GM12878 (cell line): ENCODE results near the gene SPRN. TPM values are rescaled to one million over a fixed set of nuclear protein-coding genes. Genes with fewer than 3 reads are reported as not detected.

ENCODE experiments used
- ATAC-seq: fragments of 200-7000 bp; cut with Tn5 transposase; 3 replicates; pipeline ENCODE4 v1.9.1; 2020; ENCODE audit warnings: mild to moderate bottlenecking, moderate library complexity
- BruUV-seq: library from RNA; stranded (reverse); fragments of 400-500 nt; replicated peaks from 2 replicates; lab custom pipeline; 2021; lab: Mats Ljungman, UMichigan
- CTCF ChIA-PET: fragments of 300-600 bp; sonication (Branson Sonifier 250); formaldehyde crosslinking; extraction: SDS; loops from one replicate; lab custom pipeline; 2021; ENCODE audit warnings: inconsistent platforms; lab: Yijun Ruan, JAX
- POLR2A ChIA-PET: fragments of 350-600 bp; formaldehyde crosslinking; extraction: SDS; loops from one replicate; lab custom pipeline; 2021; ENCODE audit warnings: inconsistent platforms; lab: Charles Lee
- RAD21 ChIA-PET: fragments of 300-600 bp; sonication (Branson Sonifier 250); formaldehyde crosslinking; loops from one replicate; lab custom pipeline; 2023; ENCODE audit warnings: antibody characterized with exemption; ENCODE audit not compliant: unreplicated experiment; lab: Charles Lee
- SMC1A ChIA-PET: fragments of 300-600 bp; sonication (Branson Sonifier 250); formaldehyde crosslinking; loops from one replicate; lab custom pipeline; 2023; ENCODE audit not compliant: unreplicated experiment, uncharacterized antibody; lab: Charles Lee
- DNase-seq: peaks from one replicate; pipeline ENCODE4 v3.0.0-alpha.2; 2011; ENCODE audit warnings: low read depth, low spot score
- FAIRE-seq: peaks from 3 replicates; lab custom pipeline; 2011; peaks lifted over from hg19 to GRCh38; lab: Jason Lieb, UNC
- H2AFZ ChIP-seq: 2 replicates; pipeline ENCODE4 v1.6.0; 2011; ENCODE audit warnings: low read depth, low read length, control low read depth; ENCODE audit not compliant: control insufficient read depth
- H3K27ac ChIP-seq: 2 replicates; pipeline ENCODE4 v1.5.1; 2011; ENCODE audit warnings: control low read depth; ENCODE audit not compliant: control insufficient read depth, insufficient read depth
- H3K27me3 ChIP-seq, 2 experiments: replicated peaks in 1 of 2; 2 replicates each; pipeline versions ENCODE4 v1.6.0 to v1.6.1; 2011; ENCODE audit warnings: low read length in 1 of 2; ENCODE audit not compliant: control insufficient read depth in 2 of 2, insufficient read depth in 2 of 2
- H3K36me3 ChIP-seq, 2 experiments: 2 replicates each; pipeline ENCODE4 v1.5.1; 2011; ENCODE audit warnings: low read length in 1 of 2; ENCODE audit not compliant: control insufficient read depth in 2 of 2, insufficient read depth in 2 of 2
- H3K4me1 ChIP-seq: 2 replicates; pipeline ENCODE4 v1.6.1; 2011; ENCODE audit warnings: mild to moderate bottlenecking, low read length, moderate library complexity, mixed read lengths; ENCODE audit not compliant: control insufficient read depth, insufficient read depth
- H3K4me2 ChIP-seq: 2 replicates; pipeline ENCODE4 v1.6.0; 2011; ENCODE audit warnings: control low read depth; ENCODE audit not compliant: control insufficient read depth, insufficient read depth
- H3K4me3 ChIP-seq: fragments of 200-600 bp; sonication (generic); 2 replicates; pipeline ENCODE4 v1.5.1; 2016
- H3K79me2 ChIP-seq: 2 replicates; pipeline ENCODE4 v1.6.0; 2011; ENCODE audit warnings: low read length; ENCODE audit not compliant: control insufficient read depth, insufficient read depth
- H3K9ac ChIP-seq: 2 replicates; pipeline ENCODE4 v1.8.0; 2011; ENCODE audit warnings: low read length, control low read depth, mixed read lengths; ENCODE audit not compliant: control insufficient read depth, insufficient read depth
- H3K9me3 ChIP-seq: replicated peaks from 3 replicates; pipeline ENCODE4 v1.5.1; 2011; ENCODE audit warnings: mild to moderate bottlenecking, low read length; ENCODE audit not compliant: control insufficient read depth, insufficient read depth
- H4K20me1 ChIP-seq: 2 replicates; pipeline ENCODE4 v1.6.0; 2011; ENCODE audit not compliant: control insufficient read depth, insufficient read depth
- CREB1 ChIP-seq: IDR thresholded peaks from 2 replicates; pipeline ENCODE4 v1.6.1; 2012; ENCODE audit warnings: low read depth, mild to moderate bottlenecking, inconsistent platforms
- MXI1 ChIP-seq: fragments of 150-350 bp; IDR thresholded peaks from 2 replicates; pipeline ENCODE4 v1.6.1; 2011; ENCODE audit warnings: low read depth, mild to moderate bottlenecking, inconsistent platforms, low read length, improper control_type of control experiment
- NBN ChIP-seq: fragments of 450-650 bp; IDR thresholded peaks from 2 replicates; pipeline ENCODE4 v1.6.1; 2016
- SIX5 ChIP-seq: IDR thresholded peaks from 2 replicates; pipeline ENCODE4 v1.6.1; 2011; ENCODE audit warnings: mild to moderate bottlenecking, low read depth, low read length, moderate library complexity; ENCODE audit not compliant: severe bottlenecking
- SMARCA5 ChIP-seq: fragments of 450-650 bp; IDR thresholded peaks from 2 replicates; pipeline ENCODE4 v1.6.1; 2017; ENCODE audit warnings: mild to moderate bottlenecking
- TAF1 ChIP-seq: IDR thresholded peaks from 2 replicates; pipeline ENCODE4 v1.6.1; 2011; ENCODE audit warnings: mild to moderate bottlenecking, low read depth, low read length, borderline replicate concordance
- TCF3 ChIP-seq: IDR thresholded peaks from 2 replicates; pipeline ENCODE4 v1.6.1; 2012; ENCODE audit warnings: low read depth, mild to moderate bottlenecking, low read length, borderline replicate concordance; ENCODE audit not compliant: insufficient read depth
- WGBS: methylation state at CpG from one replicate; pipeline ENCODE4 v1.1.6; 2016; ENCODE audit warnings: low lambda C conversion rate; ENCODE audit not compliant: insufficient replicate concordance, insufficient coverage; ENCODE audit errors: missing lambda C conversion rate; 5-methylcytosine and 5-hydroxymethylcytosine counted together
- in situ Hi-C: fragments of 300-500 bp; cut with MboI; formaldehyde crosslinking; loops from 9 replicates; pipeline ENCODE4 v1.14.3; 2018; ENCODE audit warnings: mixed read lengths
- intact Hi-C: fragments of 100-400 bp; cut with micrococcal nuclease; formaldehyde crosslinking; loops from one replicate; pipeline ENCODE4 v1.14.2; 2022; ENCODE audit not compliant: unreplicated experiment
- polyA plus RNA-seq, 11 experiments: library from polyadenylated mRNA; depleted of rRNA in 4 of 11; unstranded in 6 of 11; stranded (reverse) in 5 of 11; fragments of >200 nt; fragmentation: Nextera tagmentation in 4 of 11; fragmentation: Illumina TruSeq in 1 of 11; extraction: Ambion mirVana in 4 of 11; extraction: Trizol in 1 of 11; gene quantifications; 1 replicate in 1 of 11; 2 replicates in 10 of 11; pipeline versions ENCODE4 v1.2.1 to v1.2.3, GENCODE V29; 2011 to 2016; ENCODE audit warnings: inconsistent platforms in 2 of 11, missing spikeins in 2 of 11, low read depth in 1 of 11
- total RNA-seq, 4 experiments: library from RNA; depleted of rRNA in 3 of 4; stranded (reverse); fragments of >200 nt in 3 of 4; fragmentation: Illumina TruSeq in 1 of 4; extraction: Trizol in 1 of 4; gene quantifications; 2 replicates each; pipeline versions ENCODE4 v1.2.1 to v1.2.3, GENCODE V29; 2013 to 2021
- TF ChIP-seq, protein P1 (sequence below): IDR thresholded peaks from 2 replicates; pipeline ENCODE4 v1.6.1; 2011; ENCODE audit warnings: mild to moderate bottlenecking, low read depth, low read length, moderate library complexity; ENCODE audit not compliant: insufficient replicate concordance
- TF ChIP-seq, protein P2 (sequence below): fragments of 450-650 bp; IDR thresholded peaks from 2 replicates; pipeline ENCODE4 v1.6.1; 2017; ENCODE audit warnings: mild to moderate bottlenecking, low read depth, inconsistent platforms; ENCODE audit not compliant: poor library complexity, severe bottlenecking
- TF ChIP-seq, protein P3 (sequence below): IDR thresholded peaks from 2 replicates; pipeline ENCODE4 v1.6.1; 2012; ENCODE audit warnings: low read depth, low read length, improper control_type of control experiment
- TF ChIP-seq, protein P4 (sequence below): IDR thresholded peaks from 2 replicates; pipeline ENCODE4 v1.6.1; 2012; ENCODE audit warnings: low read length, inconsistent platforms
- TF ChIP-seq, protein P5 (sequence below): fragments of 150-350 bp; IDR thresholded peaks from 2 replicates; pipeline ENCODE4 v1.6.1; 2016; ENCODE audit warnings: low read depth, low read length

The SPRN gene
- total and polyA plus RNA-seq, 10 of the 15 experiments (the other 5 are each of a cell fraction or from before 2014, with no cell fraction given), result 0.03 to 0.96 (median 0.46) TPM; not detected in 6

DNA sequence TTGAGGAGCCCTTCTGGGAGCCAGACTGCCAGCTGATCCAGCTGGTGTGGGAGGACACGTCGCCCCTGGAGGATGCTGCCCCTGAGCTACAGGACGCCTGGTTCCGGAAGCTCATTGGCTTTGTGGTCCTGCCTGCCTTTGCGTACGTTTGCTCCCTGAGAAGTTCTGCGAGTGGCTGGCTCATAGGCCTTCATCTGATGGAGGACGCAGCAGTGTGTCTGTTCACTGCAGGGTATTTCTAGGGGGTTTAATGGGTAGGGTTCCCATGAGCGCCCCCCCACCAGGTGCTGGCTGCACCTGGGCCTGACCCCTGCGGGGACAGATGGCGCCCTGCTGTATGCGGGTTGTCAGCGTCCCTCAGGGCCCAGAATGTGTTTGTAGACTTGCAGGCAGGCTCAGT, 40.4 kb downstream of the SPRN start:
- Histone ChIP-seq H3K4me1 (peaks cover 9% of the 10 kb centered on the region), H3K27me3 (no peaks in the 10 kb centered on the region), H2AFZ (no peak overlapping the region), H4K20me1 (no peaks in the 10 kb centered on the region), H3K9me3 (no peaks in the 10 kb centered on the region), H3K4me2 (no peak overlapping the region), H3K36me3 (no peaks in the 10 kb centered on the region), H3K79me2 (peaks cover 5% of the 10 kb centered on the region), H3K4me3 (no peak overlapping the region), H3K27ac (no peak overlapping the region), H3K9ac (no peak overlapping the region)
- in situ Hi-C loops (no loop called here), intact Hi-C loops (no loop called here)
- SMC1A ChIA-PET, result no interaction called here
- no TSS peak for BruUV-seq
- FAIRE-seq (no peak), DNase-seq (no peak), ATAC-seq (no peak)
- POLR2A ChIA-PET, result no interaction called here
- CTCF ChIA-PET, result no interaction called here
- RAD21 ChIA-PET, result no interaction called here
- 69% methylated on average over 13 of the region's 13 CpGs for WGBS
- TF ChIP-seq TCF3 (no peak), SMARCA5 (no peak), SIX5 (no peak), MXI1 (no peak), CREB1 (no peak), NBN (no peak), TAF1 (no peak)
- TF ChIP-seq, protein P1, sequence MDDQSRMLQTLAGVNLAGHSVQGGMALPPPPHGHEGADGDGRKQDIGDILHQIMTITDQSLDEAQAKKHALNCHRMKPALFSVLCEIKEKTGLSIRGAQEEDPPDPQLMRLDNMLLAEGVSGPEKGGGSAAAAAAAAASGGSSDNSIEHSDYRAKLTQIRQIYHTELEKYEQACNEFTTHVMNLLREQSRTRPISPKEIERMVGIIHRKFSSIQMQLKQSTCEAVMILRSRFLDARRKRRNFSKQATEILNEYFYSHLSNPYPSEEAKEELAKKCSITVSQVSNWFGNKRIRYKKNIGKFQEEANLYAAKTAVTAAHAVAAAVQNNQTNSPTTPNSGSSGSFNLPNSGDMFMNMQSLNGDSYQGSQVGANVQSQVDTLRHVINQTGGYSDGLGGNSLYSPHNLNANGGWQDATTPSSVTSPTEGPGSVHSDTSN, result no peak
- TF ChIP-seq, protein P2, sequence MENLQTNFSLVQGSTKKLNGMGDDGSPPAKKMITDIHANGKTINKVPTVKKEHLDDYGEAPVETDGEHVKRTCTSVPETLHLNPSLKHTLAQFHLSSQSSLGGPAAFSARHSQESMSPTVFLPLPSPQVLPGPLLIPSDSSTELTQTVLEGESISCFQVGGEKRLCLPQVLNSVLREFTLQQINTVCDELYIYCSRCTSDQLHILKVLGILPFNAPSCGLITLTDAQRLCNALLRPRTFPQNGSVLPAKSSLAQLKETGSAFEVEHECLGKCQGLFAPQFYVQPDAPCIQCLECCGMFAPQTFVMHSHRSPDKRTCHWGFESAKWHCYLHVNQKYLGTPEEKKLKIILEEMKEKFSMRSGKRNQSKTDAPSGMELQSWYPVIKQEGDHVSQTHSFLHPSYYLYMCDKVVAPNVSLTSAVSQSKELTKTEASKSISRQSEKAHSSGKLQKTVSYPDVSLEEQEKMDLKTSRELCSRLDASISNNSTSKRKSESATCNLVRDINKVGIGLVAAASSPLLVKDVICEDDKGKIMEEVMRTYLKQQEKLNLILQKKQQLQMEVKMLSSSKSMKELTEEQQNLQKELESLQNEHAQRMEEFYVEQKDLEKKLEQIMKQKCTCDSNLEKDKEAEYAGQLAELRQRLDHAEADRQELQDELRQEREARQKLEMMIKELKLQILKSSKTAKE, result no peak
- TF ChIP-seq, protein P3, sequence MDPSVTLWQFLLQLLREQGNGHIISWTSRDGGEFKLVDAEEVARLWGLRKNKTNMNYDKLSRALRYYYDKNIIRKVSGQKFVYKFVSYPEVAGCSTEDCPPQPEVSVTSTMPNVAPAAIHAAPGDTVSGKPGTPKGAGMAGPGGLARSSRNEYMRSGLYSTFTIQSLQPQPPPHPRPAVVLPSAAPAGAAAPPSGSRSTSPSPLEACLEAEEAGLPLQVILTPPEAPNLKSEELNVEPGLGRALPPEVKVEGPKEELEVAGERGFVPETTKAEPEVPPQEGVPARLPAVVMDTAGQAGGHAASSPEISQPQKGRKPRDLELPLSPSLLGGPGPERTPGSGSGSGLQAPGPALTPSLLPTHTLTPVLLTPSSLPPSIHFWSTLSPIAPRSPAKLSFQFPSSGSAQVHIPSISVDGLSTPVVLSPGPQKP, result no peak
- TF ChIP-seq, protein P4, sequence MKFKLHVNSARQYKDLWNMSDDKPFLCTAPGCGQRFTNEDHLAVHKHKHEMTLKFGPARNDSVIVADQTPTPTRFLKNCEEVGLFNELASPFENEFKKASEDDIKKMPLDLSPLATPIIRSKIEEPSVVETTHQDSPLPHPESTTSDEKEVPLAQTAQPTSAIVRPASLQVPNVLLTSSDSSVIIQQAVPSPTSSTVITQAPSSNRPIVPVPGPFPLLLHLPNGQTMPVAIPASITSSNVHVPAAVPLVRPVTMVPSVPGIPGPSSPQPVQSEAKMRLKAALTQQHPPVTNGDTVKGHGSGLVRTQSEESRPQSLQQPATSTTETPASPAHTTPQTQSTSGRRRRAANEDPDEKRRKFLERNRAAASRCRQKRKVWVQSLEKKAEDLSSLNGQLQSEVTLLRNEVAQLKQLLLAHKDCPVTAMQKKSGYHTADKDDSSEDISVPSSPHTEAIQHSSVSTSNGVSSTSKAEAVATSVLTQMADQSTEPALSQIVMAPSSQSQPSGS, result no peak
- TF ChIP-seq, protein P5, sequence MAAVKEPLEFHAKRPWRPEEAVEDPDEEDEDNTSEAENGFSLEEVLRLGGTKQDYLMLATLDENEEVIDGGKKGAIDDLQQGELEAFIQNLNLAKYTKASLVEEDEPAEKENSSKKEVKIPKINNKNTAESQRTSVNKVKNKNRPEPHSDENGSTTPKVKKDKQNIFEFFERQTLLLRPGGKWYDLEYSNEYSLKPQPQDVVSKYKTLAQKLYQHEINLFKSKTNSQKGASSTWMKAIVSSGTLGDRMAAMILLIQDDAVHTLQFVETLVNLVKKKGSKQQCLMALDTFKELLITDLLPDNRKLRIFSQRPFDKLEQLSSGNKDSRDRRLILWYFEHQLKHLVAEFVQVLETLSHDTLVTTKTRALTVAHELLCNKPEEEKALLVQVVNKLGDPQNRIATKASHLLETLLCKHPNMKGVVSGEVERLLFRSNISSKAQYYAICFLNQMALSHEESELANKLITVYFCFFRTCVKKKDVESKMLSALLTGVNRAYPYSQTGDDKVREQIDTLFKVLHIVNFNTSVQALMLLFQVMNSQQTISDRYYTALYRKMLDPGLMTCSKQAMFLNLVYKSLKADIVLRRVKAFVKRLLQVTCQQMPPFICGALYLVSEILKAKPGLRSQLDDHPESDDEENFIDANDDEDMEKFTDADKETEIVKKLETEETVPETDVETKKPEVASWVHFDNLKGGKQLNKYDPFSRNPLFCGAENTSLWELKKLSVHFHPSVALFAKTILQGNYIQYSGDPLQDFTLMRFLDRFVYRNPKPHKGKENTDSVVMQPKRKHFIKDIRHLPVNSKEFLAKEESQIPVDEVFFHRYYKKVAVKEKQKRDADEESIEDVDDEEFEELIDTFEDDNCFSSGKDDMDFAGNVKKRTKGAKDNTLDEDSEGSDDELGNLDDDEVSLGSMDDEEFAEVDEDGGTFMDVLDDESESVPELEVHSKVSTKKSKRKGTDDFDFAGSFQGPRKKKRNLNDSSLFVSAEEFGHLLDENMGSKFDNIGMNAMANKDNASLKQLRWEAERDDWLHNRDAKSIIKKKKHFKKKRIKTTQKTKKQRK, result no peak
